ENCODE measurements around the gene OR4D10. TPM values are rescaled to one million over a fixed set of nuclear protein-coding genes. Genes with fewer than 3 reads are reported as not detected.

OR4D10 gene
- total and polyA plus RNA-seq, 9 of the 15 experiments (the other 6 are each of a cell fraction or from before 2014, with no cell fraction given), result not detected

DNA sequence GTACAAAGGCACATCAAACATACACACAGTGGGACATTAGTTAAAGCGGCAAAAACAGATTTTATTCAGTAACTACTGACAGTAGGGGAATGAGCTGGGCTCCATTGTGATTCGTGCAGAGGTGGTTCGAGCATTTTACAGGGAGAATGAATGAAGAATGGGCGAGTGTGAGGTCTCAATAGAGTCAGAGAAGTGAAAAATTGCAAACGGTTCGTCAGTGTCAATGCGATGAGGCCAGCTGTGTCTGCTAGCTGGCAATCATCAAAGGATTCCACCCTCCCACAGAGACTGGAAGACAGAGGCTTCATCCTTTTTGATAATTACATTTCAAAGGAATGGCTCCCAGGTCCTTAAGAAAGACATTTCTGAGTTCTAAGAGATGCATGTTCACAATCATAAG is 55.6 kb downstream of the OR4D10 start (continued):
- TF ChIP-seq MTF1 (CRISPR knock-in tag; IDR thresholded peaks at IDR 0.05; ENCODE audit: borderline replicate concordance), result no peak

Other genes with a start within 250 kb of the OR4D10 start
Only the 7 nearest of the 9 such genes appear.
- gene OR5AN1, start 114.4 kb upstream of the OR4D10 start, total RNA-seq (2014; rRNA removed), result not detected in 2 replicates
- not detected in 2 replicates for gene OR5AN1, start 114.4 kb upstream of the OR4D10 start, total RNA-seq (2014; rRNA removed; fragmentation: Illumina TruSeq; extraction: Trizol)
- gene OR5AN1, start 114.4 kb upstream of the OR4D10 start, total RNA-seq (2015; rRNA removed; fragmentation: Illumina TruSeq; extraction: Trizol), result not detected in 2 replicates
- not detected in 2 replicates for gene OR5AN1, start 114.4 kb upstream of the OR4D10 start, total RNA-seq (2021)
- gene OR5AN1, start 114.4 kb upstream of the OR4D10 start, polyA plus RNA-seq (2011; rRNA removed), result not detected in 2 replicates
- not detected in 2 replicates for gene OR5AN1, start 114.4 kb upstream of the OR4D10 start, polyA plus RNA-seq (2014; fragmentation: Illumina TruSeq; extraction: Trizol)
- gene OR5AN1, start 114.4 kb upstream of the OR4D10 start, polyA plus RNA-seq (2014; fragmentation: Nextera tagmentation; extraction: Ambion mirVana), result not detected
- not detected in 2 replicates for gene OR5AN1, start 114.4 kb upstream of the OR4D10 start, polyA plus RNA-seq (2014; rRNA removed)
- not detected in 2 replicates for gene OR5A2, start 46.9 kb upstream of the OR4D10 start, total RNA-seq (2014; rRNA removed)
- not detected in 2 replicates for gene OR5A2, start 46.9 kb upstream of the OR4D10 start, total RNA-seq (2014; rRNA removed; fragmentation: Illumina TruSeq; extraction: Trizol)
- not detected in 2 replicates for gene OR5A2, start 46.9 kb upstream of the OR4D10 start, total RNA-seq (2015; rRNA removed; fragmentation: Illumina TruSeq; extraction: Trizol)
- gene OR5A2, start 46.9 kb upstream of the OR4D10 start, total RNA-seq (2021), result not detected in 2 replicates
- gene OR5A2, start 46.9 kb upstream of the OR4D10 start, polyA plus RNA-seq (2011; rRNA removed), result not detected in 2 replicates
- not detected in 2 replicates for gene OR5A2, start 46.9 kb upstream of the OR4D10 start, polyA plus RNA-seq (2014; fragmentation: Illumina TruSeq; extraction: Trizol)
- gene OR5A2, start 46.9 kb upstream of the OR4D10 start, polyA plus RNA-seq (2014; fragmentation: Nextera tagmentation; extraction: Ambion mirVana), result not detected
- gene OR5A2, start 46.9 kb upstream of the OR4D10 start, polyA plus RNA-seq (2014; rRNA removed), result not detected in 2 replicates
- gene OR5A1, start 36.8 kb upstream of the OR4D10 start, total RNA-seq (2014; rRNA removed), result not detected in 2 replicates
- gene OR5A1, start 36.8 kb upstream of the OR4D10 start, total RNA-seq (2014; rRNA removed; fragmentation: Illumina TruSeq; extraction: Trizol), result not detected in 2 replicates
- not detected in 2 replicates for gene OR5A1, start 36.8 kb upstream of the OR4D10 start, total RNA-seq (2015; rRNA removed; fragmentation: Illumina TruSeq; extraction: Trizol)
- gene OR5A1, start 36.8 kb upstream of the OR4D10 start, total RNA-seq (2021), result not detected in 2 replicates
- not detected in 2 replicates for gene OR5A1, start 36.8 kb upstream of the OR4D10 start, polyA plus RNA-seq (2011; rRNA removed)
- not detected in 2 replicates for gene OR5A1, start 36.8 kb upstream of the OR4D10 start, polyA plus RNA-seq (2014; fragmentation: Illumina TruSeq; extraction: Trizol)
- gene OR5A1, start 36.8 kb upstream of the OR4D10 start, polyA plus RNA-seq (2014; fragmentation: Nextera tagmentation; extraction: Ambion mirVana), result not detected
- gene OR5A1, start 36.8 kb upstream of the OR4D10 start, polyA plus RNA-seq (2014; rRNA removed), result not detected in 2 replicates
- gene OR4D6, start 16.4 kb upstream of the OR4D10 start, total RNA-seq (2014; rRNA removed), result not detected in 2 replicates
- not detected in 2 replicates for gene OR4D6, start 16.4 kb upstream of the OR4D10 start, total RNA-seq (2014; rRNA removed; fragmentation: Illumina TruSeq; extraction: Trizol)
- not detected in 2 replicates for gene OR4D6, start 16.4 kb upstream of the OR4D10 start, total RNA-seq (2015; rRNA removed; fragmentation: Illumina TruSeq; extraction: Trizol)
- not detected in 2 replicates for gene OR4D6, start 16.4 kb upstream of the OR4D10 start, total RNA-seq (2021)
- gene OR4D6, start 16.4 kb upstream of the OR4D10 start, polyA plus RNA-seq (2011; rRNA removed), result not detected in 2 replicates
- not detected in 2 replicates for gene OR4D6, start 16.4 kb upstream of the OR4D10 start, polyA plus RNA-seq (2014; fragmentation: Illumina TruSeq; extraction: Trizol)
- gene OR4D6, start 16.4 kb upstream of the OR4D10 start, polyA plus RNA-seq (2014; fragmentation: Nextera tagmentation; extraction: Ambion mirVana), result not detected
- gene OR4D6, start 16.4 kb upstream of the OR4D10 start, polyA plus RNA-seq (2014; rRNA removed), result not detected in 2 replicates
- not detected in 2 replicates for gene OR4D11, start 30.3 kb downstream of the OR4D10 start, total RNA-seq (2014; rRNA removed)
- gene OR4D11, start 30.3 kb downstream of the OR4D10 start, total RNA-seq (2014; rRNA removed; fragmentation: Illumina TruSeq; extraction: Trizol), result not detected in 2 replicates
- not detected in 2 replicates for gene OR4D11, start 30.3 kb downstream of the OR4D10 start, total RNA-seq (2015; rRNA removed; fragmentation: Illumina TruSeq; extraction: Trizol)
- gene OR4D11, start 30.3 kb downstream of the OR4D10 start, total RNA-seq (2021), result not detected in 2 replicates
- gene OR4D11, start 30.3 kb downstream of the OR4D10 start, polyA plus RNA-seq (2011; rRNA removed), result not detected in 2 replicates
- not detected in 2 replicates for gene OR4D11, start 30.3 kb downstream of the OR4D10 start, polyA plus RNA-seq (2014; fragmentation: Illumina TruSeq; extraction: Trizol)
- gene OR4D11, start 30.3 kb downstream of the OR4D10 start, polyA plus RNA-seq (2014; fragmentation: Nextera tagmentation; extraction: Ambion mirVana), result not detected
- not detected in 2 replicates for gene OR4D11, start 30.3 kb downstream of the OR4D10 start, polyA plus RNA-seq (2014; rRNA removed)
- gene OR4D9, start 38.2 kb downstream of the OR4D10 start, total RNA-seq (2014; rRNA removed), result not detected in 2 replicates
- gene OR4D9, start 38.2 kb downstream of the OR4D10 start, total RNA-seq (2014; rRNA removed; fragmentation: Illumina TruSeq; extraction: Trizol), result not detected in 2 replicates
- gene OR4D9, start 38.2 kb downstream of the OR4D10 start, total RNA-seq (2015; rRNA removed; fragmentation: Illumina TruSeq; extraction: Trizol), result not detected in 2 replicates
- not detected in 2 replicates for gene OR4D9, start 38.2 kb downstream of the OR4D10 start, total RNA-seq (2021)
- not detected in 2 replicates for gene OR4D9, start 38.2 kb downstream of the OR4D10 start, polyA plus RNA-seq (2011; rRNA removed)
- gene OR4D9, start 38.2 kb downstream of the OR4D10 start, polyA plus RNA-seq (2014; fragmentation: Illumina TruSeq; extraction: Trizol), result not detected in 2 replicates
- gene OR4D9, start 38.2 kb downstream of the OR4D10 start, polyA plus RNA-seq (2014; fragmentation: Nextera tagmentation; extraction: Ambion mirVana), result not detected
- gene OR4D9, start 38.2 kb downstream of the OR4D10 start, polyA plus RNA-seq (2014; rRNA removed), result not detected in 2 replicates
- 22.2 and 28.7 TPM in 2 replicates for gene OSBP, start 142.5 kb downstream of the OR4D10 start, total RNA-seq (2014; rRNA removed)
- gene OSBP, start 142.5 kb downstream of the OR4D10 start, total RNA-seq (2014; rRNA removed; fragmentation: Illumina TruSeq; extraction: Trizol), result 33.3 and 36.1 TPM in 2 replicates
- gene OSBP, start 142.5 kb downstream of the OR4D10 start, total RNA-seq (2015; rRNA removed; fragmentation: Illumina TruSeq; extraction: Trizol), result 28.7 and 28.9 TPM in 2 replicates
- gene OSBP, start 142.5 kb downstream of the OR4D10 start, total RNA-seq (2021), result 37.7 and 44.3 TPM in 2 replicates
- gene OSBP, start 142.5 kb downstream of the OR4D10 start, polyA plus RNA-seq (2011; rRNA removed), result 33.9 and 37.2 TPM in 2 replicates
- 46.9 and 49.0 TPM in 2 replicates for gene OSBP, start 142.5 kb downstream of the OR4D10 start, polyA plus RNA-seq (2014; fragmentation: Illumina TruSeq; extraction: Trizol)
- 10 to 100 TPM; 11.7 to 11.9 TPM for gene OSBP, start 142.5 kb downstream of the OR4D10 start, polyA plus RNA-seq (2014; fragmentation: Nextera tagmentation; extraction: Ambion mirVana)
- 24.5 and 27.8 TPM in 2 replicates for gene OSBP, start 142.5 kb downstream of the OR4D10 start, polyA plus RNA-seq (2014; rRNA removed)